ENCODE results near the gene TRAF3IP3.

TRAF3IP3 gene

DNA sequence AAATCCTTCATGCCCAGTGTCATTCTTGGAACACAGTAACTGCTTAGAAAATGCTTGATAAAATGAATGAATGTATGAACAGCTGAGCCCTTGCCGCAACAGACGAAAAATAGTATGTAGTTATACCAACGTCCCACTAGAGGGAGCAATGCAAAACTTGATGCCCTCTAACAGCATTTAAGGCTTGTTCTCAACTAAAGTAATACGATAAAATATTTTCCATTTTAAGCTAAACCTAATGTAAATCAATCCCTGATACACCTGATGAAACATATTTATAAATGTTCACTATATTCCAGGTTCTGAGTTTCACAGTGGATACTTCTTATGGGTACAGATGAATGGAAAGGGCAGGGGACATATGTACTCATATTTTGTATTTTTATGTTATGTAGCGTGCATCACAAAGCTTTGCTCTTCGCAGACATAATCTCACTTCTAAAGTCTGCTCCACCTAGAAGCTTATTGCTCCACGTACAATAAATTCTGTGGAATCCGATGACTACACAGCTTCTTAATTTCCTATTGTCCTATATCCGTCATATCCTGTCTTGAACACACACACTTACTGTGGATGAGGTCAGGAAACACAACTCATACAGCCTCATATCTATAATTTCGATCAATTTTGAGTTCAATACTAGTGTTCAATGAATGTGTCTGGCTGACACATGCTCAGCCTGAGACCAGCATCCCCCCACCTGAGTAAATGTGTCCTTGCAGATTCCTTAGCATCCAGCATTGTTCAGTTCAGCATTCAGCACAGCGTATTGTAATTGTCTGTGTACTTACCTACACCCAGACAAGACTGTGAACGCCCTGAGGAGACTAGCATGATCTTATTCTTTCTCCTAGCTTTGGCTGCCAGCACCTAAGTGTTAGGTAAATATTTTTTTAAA, 67.5 kb downstream of the TRAF3IP3 start:
- Histone ChIP-seq H3K9me3 (no peaks in the 10 kb centered on the region), H3K4me3 (no peak overlapping the region), H3K36me3 (replicated peaks) (no peaks in the 10 kb centered on the region), H3K27me3 (ENCODE audit: low read depth) (peaks cover 8% of the 10 kb centered on the region; the same call in 1 of the 2 replicates), H3K4me1 (no peaks in the 10 kb centered on the region)
- peak in 1 of 2 experiments; percentile 38 for DNase-seq (ENCODE audit: low spot score in 2 of 2)
- in situ Hi-C loops (cut with MboI; ENCODE audit: low sequenced_read_pairs) = no loop called here

DNA sequence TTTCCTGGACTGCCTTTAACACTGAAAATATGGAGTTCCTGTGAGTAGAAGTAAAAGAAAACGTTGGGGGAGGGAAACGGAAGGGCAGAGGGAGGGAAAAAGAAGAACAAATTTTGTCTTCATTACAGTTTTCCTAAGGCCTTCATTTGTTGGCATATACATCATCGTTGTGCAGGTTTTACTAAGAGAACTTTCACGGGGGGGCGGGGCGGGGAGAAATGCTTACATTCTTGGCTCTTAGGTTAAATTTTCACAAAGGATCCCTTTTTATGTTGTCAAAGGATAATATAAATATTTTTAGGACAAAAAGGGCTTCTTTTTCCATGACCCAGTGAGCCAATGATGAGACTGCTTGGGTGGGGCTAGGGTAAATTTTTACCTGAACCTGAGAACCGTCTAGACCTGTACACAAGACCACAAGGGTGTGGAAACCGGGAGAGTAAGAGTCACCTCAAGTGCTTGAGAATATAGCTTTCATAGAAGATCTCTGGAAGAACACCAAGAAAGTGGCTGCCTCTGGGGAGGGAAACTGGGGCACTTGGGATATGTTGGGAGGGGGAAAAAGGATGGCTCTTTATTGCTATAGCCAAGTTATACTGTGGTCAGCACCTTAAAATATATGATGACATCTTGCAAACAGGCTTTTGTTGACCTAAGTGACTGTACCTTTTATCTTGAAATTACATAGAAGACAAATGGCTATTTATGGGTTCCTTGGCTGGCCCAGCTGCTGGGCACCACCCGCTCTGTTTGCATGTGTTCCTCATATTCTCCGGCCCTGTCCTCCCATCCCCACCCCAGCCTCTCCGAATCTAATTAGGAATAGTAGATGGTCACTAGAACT, 70.0 kb downstream of the TRAF3IP3 start:
- Histone ChIP-seq H3K9me3 (no peaks in the 10 kb centered on the region), H3K4me3 (no peak overlapping the region), H3K36me3 (replicated peaks) (peaks cover 4% of the 10 kb centered on the region), H3K4me1 (peaks cover 8% of the 10 kb centered on the region), H3K27me3 (ENCODE audit: low read depth) (0 out of 2 replicates have a peak, but pooled peaks cover 3% of the 10 kb centered on the region)
- in situ Hi-C loops (cut with MboI; ENCODE audit: low sequenced_read_pairs) = no loop called here
- no peak for DNase-seq (ENCODE audit: low spot score in 2 of 2)

DNA sequence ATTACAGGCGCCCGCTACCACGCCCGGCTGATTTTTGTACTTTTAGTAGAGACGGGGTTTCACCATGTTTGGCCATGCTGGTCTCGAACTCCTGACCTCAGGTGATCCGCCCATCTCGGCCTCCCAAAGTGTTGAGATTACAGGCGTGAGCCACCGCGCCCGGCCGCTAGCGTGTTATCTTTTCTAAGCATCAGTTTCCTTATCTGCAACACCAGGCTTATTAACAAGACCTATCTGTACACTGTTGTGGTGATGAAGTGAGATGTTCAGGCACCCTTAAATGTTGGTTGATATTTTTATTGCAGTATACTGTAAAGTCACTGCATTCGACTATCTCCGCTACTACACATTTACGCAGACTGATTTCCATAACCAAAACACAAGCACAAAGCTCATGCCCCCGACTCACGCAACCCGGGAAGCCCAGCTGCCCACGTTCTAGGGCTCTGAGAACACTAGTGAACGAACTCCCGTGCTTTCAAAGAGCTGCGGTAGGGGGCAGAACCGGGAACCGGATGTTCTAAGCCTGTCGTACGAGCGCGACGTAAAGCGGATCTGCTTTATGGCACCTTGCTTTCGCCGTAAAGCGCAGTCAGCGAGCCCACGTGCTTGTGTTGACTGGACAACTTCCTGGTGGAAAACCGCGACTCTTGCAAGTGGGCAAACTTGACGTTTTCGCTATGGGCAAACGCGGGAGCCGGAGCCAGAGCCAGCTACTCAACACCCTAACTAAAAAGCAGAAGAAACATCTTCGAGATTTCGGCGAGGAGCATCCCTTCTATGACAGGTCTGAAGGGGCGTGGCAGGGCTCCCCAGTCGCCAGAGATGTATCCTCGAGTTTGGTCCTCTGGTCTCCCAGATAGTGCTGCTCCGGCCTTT, 71.8 kb downstream of the TRAF3IP3 start, which contains the start of gene UTP25:
TSS of gene UTP25 (plus strand) at position 589 of the 879 bp plus-strand sequence. CDS start at position 681, 92 bp downstream.
- peak within 1 kb of the TSS; percentile 64 for H3K4me3 ChIP-seq
- H3K27me3 ChIP-seq (ENCODE audit: low read depth) = no peaks in the 10 kb centered on the region
- H3K36me3 ChIP-seq (replicated peaks) = peaks cover 17% of the 10 kb centered on the region
- peaks cover 8% of the 10 kb centered on the region for H3K4me1 ChIP-seq
- DNase-seq (ENCODE audit: low spot score in 2 of 2) = peak; percentile 87 to 93
- in situ Hi-C loops (cut with MboI; ENCODE audit: low sequenced_read_pairs) = no loop called here
- H3K9me3 ChIP-seq = no peaks in the 10 kb centered on the region

DNA sequence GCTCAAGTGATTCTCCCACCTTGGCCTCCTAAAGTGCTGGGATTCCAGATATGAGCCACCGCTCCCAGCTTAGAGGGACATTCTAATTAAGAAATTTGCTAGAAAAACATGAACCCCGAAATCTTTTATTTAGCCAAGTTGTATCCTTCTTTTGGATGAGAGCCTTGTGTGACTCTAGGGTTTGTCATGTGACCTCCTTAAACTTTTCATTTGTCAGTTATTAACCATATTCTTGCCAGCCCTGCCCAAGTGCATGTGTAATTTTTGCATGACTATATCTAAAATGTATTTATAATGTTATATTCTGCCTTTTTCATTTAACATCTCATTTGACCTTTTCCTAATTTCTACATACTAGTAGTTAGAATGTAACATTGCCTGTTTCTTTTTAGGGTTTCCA, 73.9 kb downstream of the TRAF3IP3 start:
- H3K36me3 ChIP-seq (replicated peaks) = peaks cover 38% of the 10 kb centered on the region
- no peaks in the 10 kb centered on the region for H3K27me3 ChIP-seq (ENCODE audit: low read depth)
- peaks cover 8% of the 10 kb centered on the region for H3K4me1 ChIP-seq
- H3K4me3 ChIP-seq = no peak overlapping the region
- no peaks in the 10 kb centered on the region for H3K9me3 ChIP-seq
- DNase-seq (ENCODE audit: low spot score in 2 of 2) = no peak
- in situ Hi-C loops (cut with MboI; ENCODE audit: low sequenced_read_pairs) = no loop called here

DNA sequence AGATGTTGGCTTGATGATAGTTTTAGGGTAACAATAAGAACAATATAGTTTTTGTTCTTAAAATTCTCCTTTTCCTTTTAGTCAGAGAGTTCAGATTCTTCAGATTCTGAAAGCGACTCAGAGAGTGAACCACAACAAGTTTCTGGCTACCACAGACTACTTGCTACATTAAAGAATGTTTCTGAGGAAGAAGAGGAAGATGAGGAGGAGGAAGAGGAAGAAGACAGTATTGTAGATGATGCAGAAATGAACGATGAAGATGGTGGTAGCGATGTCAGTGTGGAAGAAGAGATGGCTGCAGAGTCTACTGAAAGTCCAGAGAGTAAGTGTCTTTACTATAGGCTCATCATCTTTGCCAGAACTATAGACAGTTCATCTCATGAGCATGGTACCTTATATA, 74.9 kb downstream of the TRAF3IP3 start:
- no peaks in the 10 kb centered on the region for H3K27me3 ChIP-seq (ENCODE audit: low read depth)
- H3K4me1 ChIP-seq = peaks cover 8% of the 10 kb centered on the region
- in situ Hi-C loops (cut with MboI; ENCODE audit: low sequenced_read_pairs) = no loop called here
- H3K4me3 ChIP-seq = no peak overlapping the region
- DNase-seq (ENCODE audit: low spot score in 2 of 2) = no peak
- no peaks in the 10 kb centered on the region for H3K9me3 ChIP-seq
- H3K36me3 ChIP-seq (replicated peaks) = peaks cover 48% of the 10 kb centered on the region

DNA sequence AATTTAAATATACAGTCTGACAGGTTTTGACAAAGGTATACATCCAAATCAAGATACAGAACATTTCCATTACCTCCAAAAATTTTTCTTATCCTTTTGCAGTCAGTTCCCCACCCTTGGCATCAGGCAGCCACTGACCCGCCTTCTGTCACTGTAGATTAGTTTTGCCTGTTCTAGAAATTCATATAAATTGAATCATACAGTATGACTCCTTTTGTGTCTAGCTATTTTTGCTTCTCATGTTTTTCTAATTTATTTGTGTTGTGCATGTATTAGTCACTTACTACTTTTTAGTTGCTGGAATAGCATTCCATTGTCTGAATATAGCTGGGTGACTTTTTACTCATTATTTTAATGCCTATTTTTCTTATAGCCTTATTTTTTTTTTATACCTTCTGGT, 75.8 kb downstream of the TRAF3IP3 start:
- Histone ChIP-seq H3K4me1 (peaks cover 8% of the 10 kb centered on the region), H3K36me3 (replicated peaks) (peaks cover 57% of the 10 kb centered on the region), H3K9me3 (no peaks in the 10 kb centered on the region), H3K27me3 (ENCODE audit: low read depth) (no peaks in the 10 kb centered on the region), H3K4me3 (no peak overlapping the region)
- in situ Hi-C loops (cut with MboI; ENCODE audit: low sequenced_read_pairs) = no loop called here
- no peak for DNase-seq (ENCODE audit: low spot score in 2 of 2)
